Ishikawa (cell line): ENCODE results near the gene NPC2.

Experiments used
- CEBPB ChIP-seq: IDR thresholded peaks from 2 replicates; pipeline ENCODE4 v1.6.1; 2012
- CREB1 ChIP-seq: IDR thresholded peaks from 2 replicates; pipeline ENCODE4 v1.6.1; 2012; ENCODE audit warnings: low read depth
- MAX ChIP-seq: IDR thresholded peaks from 2 replicates; pipeline ENCODE4 v1.6.1; 2012
- NFIC ChIP-seq: IDR thresholded peaks from 2 replicates; pipeline ENCODE4 v1.6.1; 2012
- RAD21 ChIP-seq: IDR thresholded peaks from 2 replicates; pipeline ENCODE4 v1.6.1; 2012; ENCODE audit warnings: low read depth
- REST ChIP-seq: IDR thresholded peaks from 2 replicates; pipeline ENCODE4 v1.6.1; 2012; ENCODE audit warnings: low read depth, mild to moderate bottlenecking
- YY1 ChIP-seq: IDR thresholded peaks from 2 replicates; pipeline ENCODE4 v1.6.1; 2012; ENCODE audit warnings: low read depth

- TF ChIP-seq REST (no peak), RAD21 (no peak), NFIC (no peak), CEBPB (no peak), MAX (no peak), YY1 (no peak), CREB1 (no peak)
Measured at GRCh38 chr14:74434294-74434693, 58.8 kb downstream of the NPC2 start.
